NCI-H460 (cell line): Measurements from ENCODE around the gene CDCP2. TPM values are rescaled to one million over a fixed set of nuclear protein-coding genes. Genes with fewer than 3 reads are reported as not detected.

Source experiments
- DNase-seq: peaks from one replicate; pipeline ENCODE4 v3.0.0-alpha.2; 2016; ENCODE audit warnings: low read depth; ENCODE audit errors: extremely low read depth
- total RNA-seq: library from RNA; depleted of rRNA; stranded (reverse); fragments of >200 nt; shearing (Covaris generic); gene quantifications from 2 replicates; pipeline ENCODE4 v1.2.3, GENCODE V29; 2014

CDCP2 gene
- total RNA-seq, 1 experiment from 2014 or later = not detected

GRCh38 chr1:54138994-54139393 is 13.8 kb downstream of the CDCP2 start:
- DNase-seq = no peak

- no peak for DNase-seq
Observed at GRCh38 chr1:54137534-54138061, 15.2 kb downstream of the CDCP2 start.

DNA sequence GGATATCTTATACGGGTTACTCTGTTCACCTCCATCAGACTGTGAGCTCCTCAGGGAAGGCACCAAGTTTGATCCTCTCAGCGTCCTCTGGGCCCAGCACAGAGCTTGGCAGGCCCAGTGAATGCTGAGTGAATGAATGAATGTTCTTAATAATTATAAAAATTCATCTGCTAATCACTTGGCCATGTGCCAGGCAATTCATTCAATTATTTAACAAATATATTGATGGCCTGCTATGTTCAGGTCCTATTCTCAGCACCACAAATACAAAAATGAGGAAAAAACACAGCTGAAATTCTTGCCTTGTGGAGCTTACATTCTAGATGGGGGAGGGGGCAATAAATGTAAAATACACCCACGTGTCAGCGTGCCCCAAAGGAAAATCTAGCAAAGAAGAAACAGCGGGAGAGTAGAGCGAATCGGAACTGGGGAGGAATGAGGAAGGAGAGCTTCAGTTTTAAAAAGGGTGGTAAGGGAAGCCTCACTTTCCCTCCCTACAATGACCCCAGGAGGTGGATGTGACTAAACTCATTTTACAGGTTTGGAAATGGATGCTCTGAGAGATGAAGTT is 15.8 kb downstream of the CDCP2 start:
- DNase-seq = no peak

DNA sequence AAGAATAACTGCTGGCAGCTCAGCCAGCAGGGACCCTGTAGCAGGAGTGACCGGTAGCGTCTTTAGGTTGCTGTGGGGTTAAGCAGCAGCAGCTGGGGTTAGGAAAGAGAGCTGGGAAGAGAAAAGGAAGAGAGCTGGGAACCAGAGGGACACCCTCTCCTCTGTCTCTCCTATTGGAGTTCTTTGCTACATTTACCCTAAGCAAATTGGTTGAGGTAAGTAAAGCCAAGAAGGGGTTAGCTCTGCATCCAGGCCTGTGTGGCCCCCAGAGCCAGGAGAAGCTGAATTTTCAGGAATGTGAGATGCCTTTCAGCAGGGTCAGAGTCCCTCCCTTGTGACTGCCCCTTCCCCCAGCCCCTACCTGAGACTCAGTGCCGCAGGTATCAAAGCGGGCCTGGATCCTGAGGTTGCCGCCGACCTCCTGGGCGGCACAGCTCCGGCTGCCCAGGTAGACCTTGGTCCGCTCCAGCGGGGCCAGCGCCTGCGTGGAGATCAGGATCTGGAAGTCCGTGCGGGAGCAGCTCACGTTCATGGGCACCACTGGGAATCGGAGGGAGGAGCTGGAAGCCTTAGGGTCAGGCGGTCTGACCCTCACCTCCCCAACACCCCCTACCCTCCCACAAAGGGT is 16.4 kb downstream of the CDCP2 start:
- DNase-seq = no peak

GRCh38 chr1:54135436-54136120 is 17.2 kb downstream of the CDCP2 start:
- no peak for DNase-seq

DNA sequence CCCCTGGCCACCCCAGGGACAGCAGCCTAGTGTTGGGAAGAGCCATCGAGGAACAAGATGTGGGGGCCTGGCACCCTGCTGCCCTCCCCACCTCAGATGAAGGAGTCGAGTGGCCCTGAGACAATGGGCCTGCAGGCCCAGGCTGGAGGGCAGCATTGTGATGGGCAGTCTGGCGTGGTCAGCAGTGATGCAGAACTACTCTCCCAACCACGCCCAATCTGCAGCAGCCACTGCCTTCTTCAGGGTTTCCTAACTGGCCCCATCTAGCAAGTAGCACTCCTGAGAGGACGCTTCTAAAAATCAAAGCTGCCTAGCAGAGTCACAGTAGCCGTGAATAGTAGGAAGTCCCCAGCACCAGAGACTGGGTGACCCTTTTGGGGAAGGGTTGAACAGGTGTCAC is 18.5 kb downstream of the CDCP2 start:
- no peak for DNase-seq

DNA sequence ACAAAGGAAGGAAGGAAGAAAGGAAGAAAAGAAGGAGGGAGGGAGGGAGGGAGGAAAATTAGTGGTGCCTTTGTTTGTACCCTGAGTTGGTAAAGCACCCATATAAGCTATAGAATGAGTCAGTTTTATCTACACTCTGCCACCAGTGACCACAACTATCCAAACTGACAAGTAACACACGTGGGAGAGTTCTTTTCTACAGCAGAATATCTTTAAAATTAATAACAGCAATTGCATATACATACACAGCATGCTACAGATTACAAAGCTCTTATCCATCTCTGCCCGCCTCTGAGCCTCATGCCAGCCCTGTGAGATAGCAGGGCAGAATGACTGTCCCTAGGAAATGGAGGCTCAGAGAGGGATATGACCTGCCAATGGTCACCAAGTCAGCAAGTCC is 20.3 kb downstream of the CDCP2 start:
- no peak for DNase-seq

- DNase-seq = no peak
Observed at GRCh38 chr1:54131419-54131818, 21.4 kb downstream of the CDCP2 start.

GRCh38 chr1:54129858-54130257 is 22.9 kb downstream of the CDCP2 start:
- no peak for DNase-seq

- DNase-seq = no peak
Observed at GRCh38 chr1:54127594-54128300, 25.1 kb downstream of the CDCP2 start.

GRCh38 chr1:54126271-54126815 is 26.5 kb downstream of the CDCP2 start:
- no peak for DNase-seq

GRCh38 chr1:54125386-54126070 is 27.3 kb downstream of the CDCP2 start:
- no peak for DNase-seq

DNA sequence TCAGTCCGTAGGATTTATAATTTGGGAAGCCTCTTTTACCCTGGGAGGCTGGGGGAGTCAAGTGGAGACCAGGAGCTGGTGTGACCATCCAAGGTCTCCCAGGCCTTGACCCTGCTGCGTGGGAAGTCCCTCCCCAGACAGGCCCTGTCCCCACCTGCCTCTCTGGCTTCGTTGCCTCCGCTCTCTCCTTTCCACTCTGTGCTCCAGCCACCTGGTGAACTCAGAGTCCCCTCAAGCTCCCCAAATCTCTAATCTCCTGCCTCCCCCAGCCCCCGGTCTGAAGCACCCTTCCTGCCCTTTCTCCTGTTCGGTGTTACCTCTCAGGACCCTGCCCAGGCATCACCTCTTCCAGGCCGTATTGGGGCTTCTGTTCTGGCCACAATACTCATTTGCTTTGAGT is 27.9 kb downstream of the CDCP2 start:
- DNase-seq = no peak

GRCh38 chr1:54124472-54124871 is 28.3 kb downstream of the CDCP2 start:
- DNase-seq = no peak

DNA sequence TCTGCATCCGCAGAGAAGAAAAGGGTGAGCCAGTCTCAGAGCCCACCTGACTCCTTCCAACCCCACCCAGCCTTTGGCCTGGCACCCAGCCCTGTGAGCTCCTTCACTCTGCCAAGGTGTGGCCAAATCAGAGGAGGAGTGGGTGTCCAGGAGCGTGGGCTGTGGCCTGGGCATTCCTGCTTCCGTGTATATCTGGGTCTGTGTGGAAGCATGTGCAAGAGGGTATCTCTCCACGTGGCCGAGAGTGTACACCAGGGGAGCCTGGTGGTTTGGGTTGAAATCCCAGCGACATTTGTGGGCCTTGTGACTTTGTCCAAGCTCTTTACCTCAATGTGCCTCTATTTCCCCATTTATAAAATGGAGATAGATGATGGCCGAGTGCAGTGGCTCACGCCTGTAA is 29.8 kb downstream of the CDCP2 start:
- no peak for DNase-seq

- DNase-seq = no peak
Observed at GRCh38 chr1:54122135-54122751, 30.6 kb downstream of the CDCP2 start.

GRCh38 chr1:54121482-54122134 is 31.2 kb downstream of the CDCP2 start:
- peak; percentile 49 for DNase-seq

- DNase-seq = no peak
Observed at GRCh38 chr1:54120698-54121481, 31.9 kb downstream of the CDCP2 start.
